ENCODE results near the gene UBE2G2. TPM values are rescaled to one million over a fixed set of nuclear protein-coding genes. Genes with fewer than 3 reads are reported as not detected.

Gene UBE2G2
- polyA plus RNA-seq, 1 donor (not counting 4 experiments of a cell fraction or from before 2014, with no cell fraction given): 106 TPM

DNA sequence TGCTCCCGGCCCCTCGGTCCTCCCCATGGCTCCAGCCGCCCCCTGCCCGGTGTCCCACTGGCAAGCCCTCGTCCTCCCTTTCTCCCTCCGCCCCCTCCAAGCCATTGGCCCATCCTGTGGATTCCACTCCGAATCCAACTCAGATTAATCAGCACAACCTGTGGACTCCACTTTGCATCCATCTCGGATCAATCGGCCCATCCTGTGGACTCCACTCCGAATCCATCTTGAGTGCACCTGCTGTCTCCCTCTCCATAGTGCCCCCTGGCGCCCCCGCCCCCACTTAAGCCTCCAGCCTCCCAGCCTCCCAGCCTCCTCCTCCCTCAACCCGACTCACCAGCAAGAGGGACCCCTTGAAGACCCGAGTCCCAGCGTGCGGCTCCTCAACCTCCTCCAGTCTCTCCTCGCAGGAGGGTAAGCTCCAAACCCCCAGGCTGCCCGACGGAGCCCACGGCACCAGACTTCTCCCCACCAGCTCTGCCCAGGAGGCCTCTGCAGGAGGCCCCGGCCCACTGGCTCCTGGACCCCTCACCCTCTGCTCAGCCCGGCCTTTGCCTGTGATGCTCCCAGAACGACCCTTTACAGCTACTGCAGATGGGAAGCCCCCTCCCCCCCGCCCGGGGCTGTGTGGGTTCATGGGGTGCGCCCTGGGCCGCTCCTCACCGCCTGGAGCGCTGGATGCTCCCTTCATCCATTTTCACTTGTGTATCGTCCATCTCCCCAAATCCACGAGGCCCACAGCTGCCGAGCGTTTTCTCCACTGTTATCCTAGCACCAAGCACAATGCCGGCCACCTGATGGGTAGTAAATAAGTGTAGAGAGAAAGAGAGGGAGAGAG is 49.6 kb downstream of the UBE2G2 start:
- peak overlapping the region; percentile 63 for H3K9ac ChIP-seq (ENCODE audit: control insufficient read depth, extremely low read depth, insufficient read depth, low read length)
- H3K9me3 ChIP-seq (ENCODE audit: control insufficient read depth, low read depth, low read length): no peaks in the 10 kb centered on the region
- H2AFZ ChIP-seq (ENCODE audit: control insufficient read depth, low read length): no peak overlapping the region
- FAIRE-seq: no peak
- peaks cover 53% of the 10 kb centered on the region for H3K4me1 ChIP-seq (ENCODE audit: control insufficient read depth, extremely low read depth, insufficient read depth, low read length)
- H3K79me2 ChIP-seq (ENCODE audit: control insufficient read depth, insufficient read depth, low read length): peaks cover 13% of the 10 kb centered on the region
- H3K36me3 ChIP-seq (ENCODE audit: control insufficient read depth in 2 of 2, extremely low read depth in 1 of 2, insufficient read depth in 2 of 2, low read length in 2 of 2): no peaks in the 10 kb centered on the region
- H3K4me2 ChIP-seq (ENCODE audit: control insufficient read depth, extremely low read depth, insufficient read depth, low read depth, low read length): peak overlapping the region; percentile 89
- TF ChIP-seq EZH2 (IDR thresholded peaks at IDR 0.05; ENCODE audit: low read length): no peak
- TF ChIP-seq, protein P1, sequence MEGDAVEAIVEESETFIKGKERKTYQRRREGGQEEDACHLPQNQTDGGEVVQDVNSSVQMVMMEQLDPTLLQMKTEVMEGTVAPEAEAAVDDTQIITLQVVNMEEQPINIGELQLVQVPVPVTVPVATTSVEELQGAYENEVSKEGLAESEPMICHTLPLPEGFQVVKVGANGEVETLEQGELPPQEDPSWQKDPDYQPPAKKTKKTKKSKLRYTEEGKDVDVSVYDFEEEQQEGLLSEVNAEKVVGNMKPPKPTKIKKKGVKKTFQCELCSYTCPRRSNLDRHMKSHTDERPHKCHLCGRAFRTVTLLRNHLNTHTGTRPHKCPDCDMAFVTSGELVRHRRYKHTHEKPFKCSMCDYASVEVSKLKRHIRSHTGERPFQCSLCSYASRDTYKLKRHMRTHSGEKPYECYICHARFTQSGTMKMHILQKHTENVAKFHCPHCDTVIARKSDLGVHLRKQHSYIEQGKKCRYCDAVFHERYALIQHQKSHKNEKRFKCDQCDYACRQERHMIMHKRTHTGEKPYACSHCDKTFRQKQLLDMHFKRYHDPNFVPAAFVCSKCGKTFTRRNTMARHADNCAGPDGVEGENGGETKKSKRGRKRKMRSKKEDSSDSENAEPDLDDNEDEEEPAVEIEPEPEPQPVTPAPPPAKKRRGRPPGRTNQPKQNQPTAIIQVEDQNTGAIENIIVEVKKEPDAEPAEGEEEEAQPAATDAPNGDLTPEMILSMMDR (optimal IDR thresholded peaks at IDR 0.05 in 1 of 3, IDR thresholded peaks at IDR 0.05 in 1 of 3, conservative IDR thresholded peaks at IDR 0.05 in 1 of 3; ENCODE audit: extremely low read depth in 1 of 3, insufficient read depth in 2 of 3, low read length in 3 of 3): no peak
- no peak for DNase-seq (ENCODE audit: low read depth, low spot score)
- H3K9me1 ChIP-seq (ENCODE audit: control insufficient read depth, extremely low read depth, insufficient read depth, low read length): no peaks in the 10 kb centered on the region
- peak overlapping the region; percentile 81 for H3K27ac ChIP-seq (ENCODE audit: control insufficient read depth, insufficient read depth, low read length)
- no peaks in the 10 kb centered on the region for H3K27me3 ChIP-seq (ENCODE audit: control insufficient read depth, extremely low read depth, insufficient read depth, low read length)
- dilution Hi-C loops (cut with MboI; ENCODE audit: extremely low pct_ligation_motif_present, low sequenced_read_pairs): no loop called here
- H3K4me3 ChIP-seq (ENCODE audit: control insufficient read depth in 2 of 3, extremely low read depth in 1 of 3, insufficient read depth in 2 of 3, low read depth in 1 of 3, low read length in 3 of 3): peak overlapping the region in 2 of 3 experiments; percentile 39 to 51
- H4K20me1 ChIP-seq (ENCODE audit: control insufficient read depth, extremely low read depth, insufficient read depth, low read length): no peaks in the 10 kb centered on the region

DNA sequence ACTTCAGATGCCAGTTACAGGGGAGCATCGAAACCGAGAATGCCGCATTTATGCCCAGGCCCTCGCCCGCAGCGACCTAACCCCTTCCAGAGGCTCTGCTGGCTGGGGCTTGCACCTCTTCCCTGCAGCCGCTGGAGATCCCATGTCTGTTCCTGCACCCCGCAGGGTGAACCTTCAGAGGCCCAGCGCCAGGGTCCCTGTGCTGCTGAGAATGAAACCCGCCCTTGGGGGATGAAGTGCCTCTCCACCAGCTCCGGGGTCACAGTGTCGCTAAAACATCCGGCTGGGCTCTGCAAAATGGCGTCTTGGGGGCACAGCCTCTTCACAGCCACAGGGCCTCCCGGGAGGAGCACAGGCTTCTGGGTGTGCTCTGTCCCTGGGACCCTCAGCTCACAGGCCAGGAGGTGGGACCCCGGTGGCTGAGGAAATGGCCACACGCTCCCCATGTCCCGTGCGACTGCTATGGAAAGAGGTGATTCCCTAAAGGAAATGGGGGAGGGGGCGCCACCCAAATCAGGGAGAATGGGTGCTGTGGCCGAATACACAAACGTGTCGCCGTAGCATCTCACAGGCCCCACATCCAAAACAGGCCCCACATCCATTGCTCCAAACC is 50.3 kb downstream of the UBE2G2 start:
- DNase-seq (ENCODE audit: low read depth, low spot score) (no peak), FAIRE-seq (no peak)
- H3K4me2 ChIP-seq (ENCODE audit: control insufficient read depth, extremely low read depth, insufficient read depth, low read depth, low read length): peak overlapping the region; percentile 89
- H3K4me1 ChIP-seq (ENCODE audit: control insufficient read depth, extremely low read depth, insufficient read depth, low read length): peaks cover 53% of the 10 kb centered on the region
- no peaks in the 10 kb centered on the region for H3K36me3 ChIP-seq (ENCODE audit: control insufficient read depth in 2 of 2, extremely low read depth in 1 of 2, insufficient read depth in 2 of 2, low read length in 2 of 2)
- H3K4me3 ChIP-seq (ENCODE audit: control insufficient read depth in 2 of 3, extremely low read depth in 1 of 3, insufficient read depth in 2 of 3, low read depth in 1 of 3, low read length in 3 of 3): peak overlapping the region in 2 of 3 experiments; percentile 39 to 51
- no peaks in the 10 kb centered on the region for H3K9me3 ChIP-seq (ENCODE audit: control insufficient read depth, low read depth, low read length)
- no peaks in the 10 kb centered on the region for H3K27me3 ChIP-seq (ENCODE audit: control insufficient read depth, extremely low read depth, insufficient read depth, low read length)
- peak overlapping the region; percentile 63 for H3K9ac ChIP-seq (ENCODE audit: control insufficient read depth, extremely low read depth, insufficient read depth, low read length)
- peaks cover 13% of the 10 kb centered on the region for H3K79me2 ChIP-seq (ENCODE audit: control insufficient read depth, insufficient read depth, low read length)
- H4K20me1 ChIP-seq (ENCODE audit: control insufficient read depth, extremely low read depth, insufficient read depth, low read length): no peaks in the 10 kb centered on the region
- TF ChIP-seq, protein P1 (optimal IDR thresholded peaks at IDR 0.05 in 1 of 3, IDR thresholded peaks at IDR 0.05 in 1 of 3, conservative IDR thresholded peaks at IDR 0.05 in 1 of 3; ENCODE audit: extremely low read depth in 1 of 3, insufficient read depth in 2 of 3, low read length in 3 of 3): no peak
- TF ChIP-seq EZH2 (IDR thresholded peaks at IDR 0.05; ENCODE audit: low read length): no peak
- no peaks in the 10 kb centered on the region for H3K9me1 ChIP-seq (ENCODE audit: control insufficient read depth, extremely low read depth, insufficient read depth, low read length)
- H2AFZ ChIP-seq (ENCODE audit: control insufficient read depth, low read length): no peak overlapping the region
- H3K27ac ChIP-seq (ENCODE audit: control insufficient read depth, insufficient read depth, low read length): peak overlapping the region; percentile 33
- dilution Hi-C loops (cut with MboI; ENCODE audit: extremely low pct_ligation_motif_present, low sequenced_read_pairs): no loop called here
